ENCODE measurements around the gene TOMT.

DNA sequence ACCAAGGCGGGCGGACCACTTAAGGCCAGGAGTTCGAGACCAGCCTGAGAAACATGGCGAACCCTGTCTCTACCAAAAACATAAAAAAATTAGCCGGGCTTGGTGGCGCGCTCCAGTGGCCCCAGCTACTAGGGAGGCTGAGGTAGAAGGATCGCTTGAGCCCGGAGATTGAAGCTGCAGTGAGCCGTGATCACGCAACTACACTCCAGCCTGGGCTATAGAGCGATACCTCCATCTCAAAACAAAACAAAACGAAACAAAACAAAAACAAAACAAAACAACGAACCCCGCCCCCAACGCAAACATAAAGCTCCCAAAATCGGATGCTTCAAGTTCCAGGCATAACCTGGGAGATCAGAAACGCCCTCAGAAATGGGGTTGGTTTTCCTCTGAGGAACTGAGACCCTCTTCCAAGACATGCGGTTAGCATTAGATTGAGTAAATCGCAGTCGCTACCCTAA is 24.5 kb upstream of the TOMT start:
- TF ChIP-seq, protein P1, sequence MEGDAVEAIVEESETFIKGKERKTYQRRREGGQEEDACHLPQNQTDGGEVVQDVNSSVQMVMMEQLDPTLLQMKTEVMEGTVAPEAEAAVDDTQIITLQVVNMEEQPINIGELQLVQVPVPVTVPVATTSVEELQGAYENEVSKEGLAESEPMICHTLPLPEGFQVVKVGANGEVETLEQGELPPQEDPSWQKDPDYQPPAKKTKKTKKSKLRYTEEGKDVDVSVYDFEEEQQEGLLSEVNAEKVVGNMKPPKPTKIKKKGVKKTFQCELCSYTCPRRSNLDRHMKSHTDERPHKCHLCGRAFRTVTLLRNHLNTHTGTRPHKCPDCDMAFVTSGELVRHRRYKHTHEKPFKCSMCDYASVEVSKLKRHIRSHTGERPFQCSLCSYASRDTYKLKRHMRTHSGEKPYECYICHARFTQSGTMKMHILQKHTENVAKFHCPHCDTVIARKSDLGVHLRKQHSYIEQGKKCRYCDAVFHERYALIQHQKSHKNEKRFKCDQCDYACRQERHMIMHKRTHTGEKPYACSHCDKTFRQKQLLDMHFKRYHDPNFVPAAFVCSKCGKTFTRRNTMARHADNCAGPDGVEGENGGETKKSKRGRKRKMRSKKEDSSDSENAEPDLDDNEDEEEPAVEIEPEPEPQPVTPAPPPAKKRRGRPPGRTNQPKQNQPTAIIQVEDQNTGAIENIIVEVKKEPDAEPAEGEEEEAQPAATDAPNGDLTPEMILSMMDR (IDR thresholded peaks at IDR 0.05; ENCODE audit: low read length): no peak
- no peak for TF ChIP-seq EZH2 (IDR thresholded peaks at IDR 0.05; ENCODE audit: borderline replicate concordance, low read length)

Data from OCI-LY1 (cell line).